Keratinocyte (primary cell): ENCODE data around the gene SLC35B2.

ENCODE experiments used
- CTCF ChIP-seq, 3 experiments: IDR thresholded peaks in 1 of 3; conservative IDR thresholded peaks in 1 of 3; optimal IDR thresholded peaks in 1 of 3; 2 replicates in 2 of 3; 3 replicates in 1 of 3; pipeline versions ENCODE3 to v1.5.1; 2011; ENCODE audit warnings: low read length in 3 of 3, mild to moderate bottlenecking in 3 of 3, moderate library complexity in 2 of 3, control low read depth in 1 of 3, inconsistent platforms in 1 of 3; ENCODE audit not compliant: insufficient read depth in 2 of 3; ENCODE audit errors: extremely low read depth in 1 of 3
- EZH2 ChIP-seq: IDR thresholded peaks from one replicate; pipeline ENCODE4 v1.6.1; 2012; ENCODE audit warnings: inconsistent platforms, mild to moderate bottlenecking, low read length, moderate library complexity

DNA sequence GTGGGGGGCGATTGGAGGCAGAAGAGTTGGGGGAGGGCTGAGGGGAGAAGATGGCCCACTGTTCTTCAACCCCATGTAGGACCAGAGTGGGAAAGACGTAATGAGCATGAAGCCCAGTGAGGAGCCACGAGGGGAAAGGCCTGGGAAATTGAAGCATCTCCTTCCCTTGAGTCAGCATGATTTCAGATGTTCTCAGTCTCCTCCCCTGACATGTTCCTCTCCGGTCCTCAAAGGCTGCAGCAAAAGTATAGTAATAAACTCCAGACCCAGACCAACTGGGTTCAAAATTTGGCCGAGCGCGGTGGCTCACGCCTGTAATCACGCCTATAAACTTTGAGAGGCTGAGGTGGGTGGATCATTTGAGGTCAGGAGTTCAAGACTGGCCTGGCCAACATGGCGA lies 9.9 kb upstream of the SLC35B2 start:
- no peak for TF ChIP-seq CTCF (optimal IDR thresholded peaks at IDR 0.05 in 1 of 3, IDR thresholded peaks at IDR 0.05 in 1 of 3, conservative IDR thresholded peaks at IDR 0.05 in 1 of 3; ENCODE audit: extremely low read depth in 1 of 3, insufficient read depth in 2 of 3, low read length in 3 of 3)
- TF ChIP-seq EZH2: no peak
